Astrocyte of the spinal cord (primary cell): ENCODE measurements around the gene SETD2.

Experiments used
- DNase-seq: peaks from one replicate; pipeline ENCODE4 v3.0.0; 2011; ENCODE audit warnings: low read depth, low spot score
- H3K4me3 ChIP-seq: 2 replicates; pipeline ENCODE4 v1.5.1; 2011; ENCODE audit warnings: low read depth, mild to moderate bottlenecking, low read length, moderate library complexity
- in situ Hi-C: cut with HindIII; loops from 2 replicates; pipeline ENCODE4 v1.10.0; 2017; ENCODE audit warnings: low sequenced_read_pairs
- TF ChIP-seq, protein P1 (sequence below): IDR thresholded peaks from 2 replicates; pipeline ENCODE4 v1.5.1; 2012; ENCODE audit warnings: low read depth, mild to moderate bottlenecking, low read length, inconsistent platforms

Gene SETD2

GRCh38 chr3:46995901-46996562 is 167.9 kb downstream of the SETD2 start:
- TF ChIP-seq, protein P1, sequence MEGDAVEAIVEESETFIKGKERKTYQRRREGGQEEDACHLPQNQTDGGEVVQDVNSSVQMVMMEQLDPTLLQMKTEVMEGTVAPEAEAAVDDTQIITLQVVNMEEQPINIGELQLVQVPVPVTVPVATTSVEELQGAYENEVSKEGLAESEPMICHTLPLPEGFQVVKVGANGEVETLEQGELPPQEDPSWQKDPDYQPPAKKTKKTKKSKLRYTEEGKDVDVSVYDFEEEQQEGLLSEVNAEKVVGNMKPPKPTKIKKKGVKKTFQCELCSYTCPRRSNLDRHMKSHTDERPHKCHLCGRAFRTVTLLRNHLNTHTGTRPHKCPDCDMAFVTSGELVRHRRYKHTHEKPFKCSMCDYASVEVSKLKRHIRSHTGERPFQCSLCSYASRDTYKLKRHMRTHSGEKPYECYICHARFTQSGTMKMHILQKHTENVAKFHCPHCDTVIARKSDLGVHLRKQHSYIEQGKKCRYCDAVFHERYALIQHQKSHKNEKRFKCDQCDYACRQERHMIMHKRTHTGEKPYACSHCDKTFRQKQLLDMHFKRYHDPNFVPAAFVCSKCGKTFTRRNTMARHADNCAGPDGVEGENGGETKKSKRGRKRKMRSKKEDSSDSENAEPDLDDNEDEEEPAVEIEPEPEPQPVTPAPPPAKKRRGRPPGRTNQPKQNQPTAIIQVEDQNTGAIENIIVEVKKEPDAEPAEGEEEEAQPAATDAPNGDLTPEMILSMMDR, result no peak
- in situ Hi-C loops, result no loop called here
- no peak overlapping the region for H3K4me3 ChIP-seq
- no peak for DNase-seq

DNA sequence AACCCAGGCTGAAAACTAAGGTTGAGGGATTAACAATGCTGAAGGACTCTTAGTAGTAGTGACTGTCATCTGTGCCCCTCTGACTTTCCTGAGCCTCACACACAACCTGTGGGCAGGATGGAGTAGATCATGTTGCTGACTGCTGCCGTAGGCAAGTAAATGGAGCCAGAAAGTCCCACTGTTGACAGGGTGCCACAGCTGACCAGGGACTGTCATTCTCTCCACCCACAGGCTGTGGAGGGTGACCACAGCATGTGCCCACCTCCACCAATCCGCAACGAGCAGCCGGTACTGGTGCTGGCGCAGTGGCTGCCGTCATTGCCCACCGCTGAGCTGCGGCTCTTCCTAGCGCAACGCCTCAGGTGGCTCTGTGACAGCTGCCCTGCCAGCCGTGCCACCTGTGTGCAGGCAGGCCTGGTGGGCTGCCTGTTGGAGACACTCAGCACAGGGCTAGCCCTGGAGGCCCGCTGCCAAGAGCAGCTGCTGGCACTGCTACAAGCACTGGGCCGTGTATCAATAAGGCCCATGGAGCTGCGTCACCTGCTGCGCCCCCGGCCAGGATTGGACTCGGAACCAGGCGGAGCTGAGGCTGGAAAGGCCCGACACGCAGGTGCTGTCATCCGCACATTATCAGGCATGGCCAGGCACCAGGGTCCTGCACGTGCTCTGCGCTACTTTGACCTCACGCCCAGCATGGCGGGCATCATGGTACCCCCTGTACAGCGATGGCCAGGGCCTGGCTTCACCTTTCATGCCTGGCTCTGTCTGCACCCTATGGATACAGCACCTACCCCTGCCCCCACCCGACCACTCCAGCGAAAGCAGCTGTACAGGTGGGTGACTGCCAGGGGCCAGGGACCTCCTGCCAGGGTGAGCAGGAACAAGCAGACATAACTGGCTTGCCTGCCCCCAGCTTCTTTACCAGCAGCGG is 168.8 kb downstream of the SETD2 start:
- H3K4me3 ChIP-seq, result no peak overlapping the region
- DNase-seq, result no peak
- TF ChIP-seq, protein P1, result no peak
- in situ Hi-C loops, result no loop called here

- in situ Hi-C loops, result no loop called here
These were observed 169.9 kb downstream of the SETD2 start for GRCh38 chr3:46993986-46994385.

DNA sequence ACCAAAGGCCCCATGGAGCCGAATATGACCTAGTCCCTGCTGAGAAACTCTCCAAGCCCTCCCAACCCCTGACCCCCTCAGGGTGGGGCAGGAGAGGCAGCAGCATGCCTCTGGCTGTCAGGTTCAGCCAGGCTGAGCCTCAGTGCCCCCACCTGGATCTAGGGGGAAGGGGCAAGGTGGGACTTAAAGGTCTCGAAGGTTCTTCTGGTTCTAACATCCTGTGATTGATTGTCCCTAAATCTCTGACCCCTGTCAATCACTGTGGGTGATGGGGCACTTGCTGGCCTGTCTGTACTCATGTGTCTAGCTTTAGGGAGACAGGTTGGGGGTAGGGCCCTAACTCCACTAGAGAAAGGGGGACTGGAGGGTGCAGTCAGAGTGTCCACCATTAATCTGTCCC is 170.6 kb downstream of the SETD2 start:
- in situ Hi-C loops, result no loop called here
- no peak overlapping the region for H3K4me3 ChIP-seq
- TF ChIP-seq, protein P1, result no peak
- DNase-seq, result no peak

More at GRCh38 chr3:46993986-46994385, 169.9 kb downstream of the SETD2 start:
- DNase-seq, result no peak
- TF ChIP-seq, protein P1, result no peak
- H3K4me3 ChIP-seq, result no peak overlapping the region

DNA sequence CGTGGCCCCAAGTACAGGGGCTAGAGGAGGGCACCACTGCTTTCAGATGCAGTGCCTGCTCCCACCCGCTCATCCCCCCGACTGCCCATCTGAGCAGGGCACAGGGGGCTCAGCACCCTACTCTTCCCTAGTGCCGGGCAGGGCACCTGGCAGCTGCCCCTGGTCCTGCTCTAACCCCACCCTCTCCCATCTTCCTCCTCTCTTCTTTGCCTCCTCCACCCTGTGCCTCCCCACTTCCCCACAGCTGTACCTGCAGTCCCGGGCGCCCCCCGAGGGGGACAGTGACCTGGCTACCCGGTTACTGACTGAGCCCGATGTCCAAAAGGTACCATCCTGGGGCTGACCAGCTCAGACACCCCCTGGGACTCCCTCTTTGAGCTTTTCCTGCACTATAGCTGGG is 171.7 kb downstream of the SETD2 start:
- no peak for DNase-seq
- no peak overlapping the region for H3K4me3 ChIP-seq
- in situ Hi-C loops, result no loop called here
- TF ChIP-seq, protein P1, result no peak

DNA sequence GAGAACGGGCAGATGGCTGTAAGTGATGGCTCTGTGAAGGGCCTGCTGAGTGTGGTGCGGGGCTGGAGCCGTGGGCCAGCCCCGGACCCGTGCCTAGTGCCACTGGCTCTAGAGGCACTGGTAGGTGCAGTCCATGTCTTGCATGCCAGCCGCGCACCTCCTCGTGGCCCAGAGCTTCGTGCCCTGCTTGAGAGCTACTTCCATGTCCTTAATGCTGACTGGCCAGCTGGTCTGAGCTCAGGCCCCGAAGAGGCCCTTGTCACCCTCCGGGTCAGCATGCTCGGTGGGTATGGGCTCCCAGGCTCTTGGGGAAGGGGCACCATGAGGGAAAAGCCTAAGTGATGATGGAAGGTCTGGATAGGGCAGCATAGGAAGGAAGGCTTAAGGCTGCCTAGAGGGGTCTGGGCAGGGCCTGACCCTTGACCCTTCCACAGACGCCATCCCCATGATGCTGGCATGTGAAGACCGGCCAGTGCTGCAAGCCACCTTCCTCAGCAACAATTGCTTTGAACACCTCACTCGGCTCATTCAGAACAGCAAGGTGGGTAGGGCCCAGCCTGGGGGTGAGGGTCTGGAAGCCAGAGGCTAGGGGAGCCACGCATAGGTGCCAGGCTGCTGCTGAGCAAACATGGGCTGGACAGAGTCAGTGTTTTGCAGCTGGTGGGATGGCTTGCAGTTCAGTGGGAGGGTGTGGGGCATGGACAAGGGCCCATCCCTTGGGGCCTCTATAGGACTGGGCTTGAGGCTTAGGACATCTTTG is 172.3 kb downstream of the SETD2 start:
- DNase-seq, result no peak
- TF ChIP-seq, protein P1, result no peak
- H3K4me3 ChIP-seq, result no peak overlapping the region
- in situ Hi-C loops, result no loop called here
